H1 (cell line): ENCODE measurements around the gene CYTL1. TPM values are rescaled to one million over a fixed set of nuclear protein-coding genes. Genes with fewer than 3 reads are reported as not detected.

Experiments
- CTCF ChIA-PET: fragments of 300-600 bp; sonication (Branson Sonifier 250); formaldehyde crosslinking; loops from one replicate; lab custom pipeline; 2021; ENCODE audit not compliant: partially characterized antibody; lab: Charles Lee
- POLR2A ChIA-PET: fragments of 300-600 bp; sonication (Branson Sonifier 250); formaldehyde crosslinking; loops from one replicate; lab custom pipeline; 2021; ENCODE audit warnings: inconsistent platforms; ENCODE audit not compliant: partially characterized antibody; lab: Charles Lee
- DNase-seq, 2 experiments: peaks; one replicate each; pipeline versions ENCODE4 v3.0.0 to v3.0.0-alpha.2; 2010 to 2022; ENCODE audit warnings: low spot score in 2 of 2, low read depth in 1 of 2, mixed read lengths in 1 of 2
- FAIRE-seq: peaks from 2 replicates; lab custom pipeline; 2011; peaks lifted over from hg19 to GRCh38; lab: Jason Lieb, UNC
- H2AFZ ChIP-seq: 2 replicates; pipeline ENCODE4 v1.8.1; 2012; ENCODE audit warnings: low read length, inconsistent platforms
- H2AK5ac ChIP-seq: 2 replicates; pipeline ENCODE4 v1.6.1; 2013; ENCODE audit warnings: low read depth, low read length
- H2BK120ac ChIP-seq: replicated peaks from 2 replicates; pipeline ENCODE3; 2013; ENCODE audit warnings: low read depth, low read length, inconsistent platforms
- H2BK12ac ChIP-seq: 2 replicates; pipeline ENCODE4 v1.6.1; 2013; ENCODE audit warnings: low read depth, low read length
- H2BK15ac ChIP-seq: 2 replicates; pipeline ENCODE4 v1.6.1; 2013; ENCODE audit warnings: low read length
- H2BK20ac ChIP-seq: 2 replicates; pipeline ENCODE4 v1.6.1; 2013; ENCODE audit warnings: low read length
- H2BK5ac ChIP-seq: 2 replicates; pipeline ENCODE4 v1.6.1; 2013; ENCODE audit warnings: low read depth, low read length
- H3K14ac ChIP-seq: 2 replicates; pipeline ENCODE4 v1.6.1; 2013; ENCODE audit warnings: inconsistent platforms; ENCODE audit not compliant: insufficient read length
- H3K18ac ChIP-seq: 2 replicates; pipeline ENCODE4 v1.6.1; 2013; ENCODE audit warnings: low read length; ENCODE audit errors: extremely low read depth
- H3K23ac ChIP-seq: 2 replicates; pipeline ENCODE4 v1.6.1; 2013; ENCODE audit warnings: inconsistent platforms; ENCODE audit not compliant: insufficient read length
- H3K23me2 ChIP-seq: 2 replicates; pipeline ENCODE4 v1.6.1; 2013; ENCODE audit warnings: low read depth, low read length
- H3K27ac ChIP-seq: 2 replicates; pipeline ENCODE4 v1.6.1; 2011; ENCODE audit warnings: low read depth, low read length, inconsistent platforms
- H3K27me3 ChIP-seq, 4 experiments: replicated peaks in 1 of 4; 1 replicate in 1 of 4; 2 replicates in 3 of 4; pipeline versions ENCODE4 v1.6.1 to v1.8.1; 2011 to 2013; ENCODE audit warnings: low read length in 3 of 4, mild to moderate bottlenecking in 3 of 4, inconsistent platforms in 2 of 4, mixed read lengths in 2 of 4, moderate library complexity in 1 of 4; ENCODE audit not compliant: control insufficient read depth in 3 of 4, insufficient read depth in 3 of 4; ENCODE audit errors: extremely low read depth in 1 of 4
- H3K36me3 ChIP-seq, 4 experiments: 2 replicates each; pipeline versions ENCODE4 v1.6.1 to v1.8.1; 2011 to 2013; ENCODE audit warnings: mild to moderate bottlenecking in 4 of 4, low read length in 3 of 4, moderate library complexity in 2 of 4, control low read depth in 1 of 4, inconsistent platforms in 1 of 4; ENCODE audit not compliant: insufficient read depth in 4 of 4, control insufficient read depth in 2 of 4
- H3K4ac ChIP-seq: replicated peaks from 2 replicates; pipeline ENCODE3; 2013; ENCODE audit warnings: low read length, low read depth, mixed read lengths, inconsistent platforms; ENCODE audit not compliant: insufficient read length
- H3K4me1 ChIP-seq, 4 experiments: replicated peaks in 1 of 4; 1 replicate in 1 of 4; 2 replicates in 3 of 4; pipeline versions ENCODE4 v1.6.1 to v1.8.1; 2011 to 2013; ENCODE audit warnings: low read length in 3 of 4, inconsistent platforms in 2 of 4, mixed read lengths in 1 of 4; ENCODE audit not compliant: insufficient read depth in 4 of 4, control insufficient read depth in 3 of 4
- H3K4me2 ChIP-seq, 2 experiments: 2 replicates each; pipeline versions ENCODE4 v1.6.1 to v1.8.1; 2011 to 2013; ENCODE audit warnings: low read depth in 2 of 2, low read length in 2 of 2, control low read depth in 1 of 2, inconsistent platforms in 1 of 2, mild to moderate bottlenecking in 1 of 2; ENCODE audit not compliant: insufficient read depth in 1 of 2
- H3K4me3 ChIP-seq, 4 experiments: fragments of 200-600, 300-600 bp in 1 of 4; sonication (generic), shearing (Covaris generic), sonication (Bioruptor Twin) in 1 of 4; 2 replicates each; pipeline versions ENCODE4 v1.5.1 to v1.8.1; 2011 to 2016; ENCODE audit warnings: low read length in 4 of 4, low read depth in 3 of 4, control low read depth in 2 of 4, inconsistent platforms in 2 of 4, mild to moderate bottlenecking in 2 of 4, mixed read lengths in 1 of 4, moderate library complexity in 1 of 4; ENCODE audit not compliant: insufficient read depth in 2 of 4; ENCODE audit errors: extremely low read depth in 1 of 4
- H3K56ac ChIP-seq: replicated peaks from 2 replicates; pipeline ENCODE3; 2013; ENCODE audit warnings: low read depth, mild to moderate bottlenecking, mixed read lengths, low read length, inconsistent platforms; ENCODE audit not compliant: insufficient read length
- H3K79me1 ChIP-seq: 2 replicates; pipeline ENCODE4 v1.6.1; 2013; ENCODE audit warnings: low read depth, low read length, control low read depth
- H3K79me2 ChIP-seq, 2 experiments: 2 replicates each; pipeline versions ENCODE4 v1.6.1 to v1.8.1; 2012 to 2013; ENCODE audit warnings: low read length in 2 of 2, mild to moderate bottlenecking in 2 of 2, inconsistent platforms in 1 of 2; ENCODE audit not compliant: insufficient read depth in 2 of 2, control insufficient read depth in 1 of 2
- H3K9ac ChIP-seq, 4 experiments: replicated peaks in 1 of 4; 1 replicate in 1 of 4; 2 replicates in 3 of 4; pipeline versions ENCODE4 v1.6.1 to v1.8.1; 2011 to 2013; ENCODE audit warnings: low read depth in 3 of 4, low read length in 3 of 4, control low read depth in 2 of 4, mild to moderate bottlenecking in 2 of 4, moderate library complexity in 2 of 4, inconsistent platforms in 1 of 4; ENCODE audit errors: extremely low read depth in 1 of 4
- H3K9me3 ChIP-seq, 2 experiments: 2 replicates each; pipeline versions ENCODE4 v1.6.1 to v1.8.1; 2012 to 2013; ENCODE audit warnings: mild to moderate bottlenecking in 2 of 2, moderate library complexity in 2 of 2, control low read depth in 1 of 2, inconsistent platforms in 1 of 2, low read depth in 1 of 2, low read length in 1 of 2, mixed read lengths in 1 of 2; ENCODE audit not compliant: insufficient read depth in 2 of 2
- H4K20me1 ChIP-seq, 2 experiments: replicated peaks in 1 of 2; 2 replicates each; pipeline versions ENCODE3 to v1.8.1; 2011 to 2013; ENCODE audit warnings: inconsistent platforms in 2 of 2, low read length in 2 of 2, mild to moderate bottlenecking in 1 of 2; ENCODE audit not compliant: insufficient read depth in 2 of 2, control insufficient read depth in 1 of 2
- H4K5ac ChIP-seq: 2 replicates; pipeline ENCODE4 v1.6.1; 2013; ENCODE audit warnings: low read length, low read depth, mixed read lengths, inconsistent platforms; ENCODE audit not compliant: insufficient read length
- H4K8ac ChIP-seq: 2 replicates; pipeline ENCODE4 v1.8.0; 2013; ENCODE audit warnings: mild to moderate bottlenecking, moderate library complexity, low read length, inconsistent platforms; ENCODE audit not compliant: insufficient read depth; ENCODE audit errors: extremely low read depth
- H4K91ac ChIP-seq: replicated peaks from 2 replicates; pipeline ENCODE3; 2013; ENCODE audit warnings: low read length, mixed read lengths, inconsistent platforms; ENCODE audit not compliant: insufficient read length
- KDM1A ChIP-seq: fragments of 200-600, 300-600 bp; sonication (generic); IDR thresholded peaks from 2 replicates; pipeline ENCODE4 v1.7.1; 2016; ENCODE audit warnings: mild to moderate bottlenecking, low read length, borderline replicate concordance
- KDM5A ChIP-seq: fragments of 200-600 bp; IDR thresholded peaks from 2 replicates; pipeline ENCODE4 v1.7.1; 2012; ENCODE audit warnings: mild to moderate bottlenecking, low read length, inconsistent platforms, mixed read lengths
- MAFK ChIP-seq: IDR thresholded peaks from 2 replicates; pipeline ENCODE4 v1.6.1; 2012; ENCODE audit warnings: low read depth, mild to moderate bottlenecking, improper control_type of control experiment, low read length
- SIX5 ChIP-seq: IDR thresholded peaks from 2 replicates; pipeline ENCODE4 v1.6.1; 2011; ENCODE audit warnings: mild to moderate bottlenecking, low read depth, low read length
- SP1 ChIP-seq: IDR thresholded peaks from 2 replicates; pipeline ENCODE4 v1.6.1; 2011; ENCODE audit warnings: low read depth, low read length
- WGBS, 2 experiments: shearing (Covaris generic) in 1 of 2; methylation state at CpG; one replicate each; pipeline versions ENCODE4 v1.1.6 to v1.1.7; 2013 to 2015; ENCODE audit warnings: low lambda C conversion rate in 2 of 2, mixed read lengths in 2 of 2, inconsistent platforms in 1 of 2, low coverage in 1 of 2, missing lambda C conversion rate in 1 of 2; ENCODE audit not compliant: insufficient replicate concordance in 2 of 2, insufficient coverage in 1 of 2, insufficient read length in 1 of 2; ENCODE audit errors: extremely low coverage in 1 of 2, missing lambda C conversion rate in 1 of 2; 5-methylcytosine and 5-hydroxymethylcytosine counted together
- polyA plus RNA-seq, 7 experiments: library from polyadenylated mRNA; depleted of rRNA in 3 of 7; stranded (reverse) in 5 of 7; unstranded in 2 of 7; fragments of >200 nt in 5 of 7; fragments of 200-250 nt in 2 of 7; gene quantifications; 1 replicate in 5 of 7; 2 replicates in 1 of 7; 4 replicates in 1 of 7; pipeline versions ENCODE4 v1.2.1 to v1.2.3, GENCODE V29; 2011 to 2013; ENCODE audit warnings: missing spikeins in 2 of 7, mixed read lengths in 2 of 7
- total RNA-seq: library from RNA; stranded (reverse); fragmentation: NEBNext Ultra II Directional; extraction: Animal tissue kit (Norgen Biotek cat#: 25700); gene quantifications from 2 replicates; pipeline ENCODE4 v1.2.1, GENCODE V29; 2021

The CYTL1 gene
- total and polyA plus RNA-seq, 2 of the 8 experiments (the other 6 are each of a cell fraction or from before 2014, with no cell fraction given): 8.6 to 9.8 TPM

- no peak for DNase-seq
- Histone ChIP-seq H2AK5ac (no peak overlapping the region), H2BK20ac (no peak overlapping the region), H4K8ac (no peak overlapping the region), H4K91ac (no peak overlapping the region), H3K9me3 (no peaks in the 10 kb centered on the region), H3K79me2 (no peaks in the 10 kb centered on the region), H4K5ac (no peak overlapping the region), H3K23ac (no peak overlapping the region), H3K27me3 (no peaks in the 10 kb centered on the region), H2BK120ac (no peak overlapping the region), H3K4ac (no peak overlapping the region), H2BK5ac (no peak overlapping the region), H3K36me3 (no peaks in the 10 kb centered on the region), H3K27ac (no peak overlapping the region), H2AFZ (no peak overlapping the region), H3K18ac (no peak overlapping the region), H3K9ac (no peak overlapping the region), H3K4me2 (no peak overlapping the region), H3K23me2 (peaks cover 2% of the 10 kb centered on the region; the same call in 1 of the 2 replicates), H3K56ac (no peak overlapping the region), H3K4me1 (0 out of 7 replicates have a peak, but pooled peaks cover 0 to 5% (median 0%) of the 10 kb centered on the region in 4 experiments), H2BK12ac (no peak overlapping the region), H3K79me1 (no peaks in the 10 kb centered on the region), H4K20me1 (no peaks in the 10 kb centered on the region), H3K4me3 (no peak overlapping the region), H2BK15ac (no peak overlapping the region), H3K14ac (no peak overlapping the region)
- no peak for FAIRE-seq
- POLR2A ChIA-PET: interaction anchor here (1.4 kb wide), 1 partner anchor 24 kb away, joined by 3 read pairs; no protein-coding TSS in a partner anchor
- 89% methylated on average over 10 of the region's 10 CpGs; no CpG with 5 or more reads in 1 of the 2 experiments for WGBS, 2 experiments
- CTCF ChIA-PET: interaction anchor here (0.7 to 0.9 kb wide), 2 partner anchors 38 to 1003 kb away, joined by 3 read pairs; no protein-coding TSS in a partner anchor
- TF ChIP-seq KDM5A: no peak
- TF ChIP-seq SIX5: no peak
- TF ChIP-seq SP1: peak; percentile 43; the same call in 1 of the 2 replicates
- TF ChIP-seq MAFK: peak; percentile 39; the same call in 1 of the 2 replicates
- TF ChIP-seq KDM1A: peak; percentile 59; the same call in 1 of the 2 replicates
Measured at GRCh38 chr4:4989083-4989622, 30.1 kb downstream of the CYTL1 start.
